NCI-H524 (cell line): ENCODE measurements around the gene SPAG5.

Source experiments
- DNase-seq, 2 experiments: peaks; one replicate each; lab custom pipeline; 2025; lab: John Stamatoyannopoulos, UW

The SPAG5 gene

DNA sequence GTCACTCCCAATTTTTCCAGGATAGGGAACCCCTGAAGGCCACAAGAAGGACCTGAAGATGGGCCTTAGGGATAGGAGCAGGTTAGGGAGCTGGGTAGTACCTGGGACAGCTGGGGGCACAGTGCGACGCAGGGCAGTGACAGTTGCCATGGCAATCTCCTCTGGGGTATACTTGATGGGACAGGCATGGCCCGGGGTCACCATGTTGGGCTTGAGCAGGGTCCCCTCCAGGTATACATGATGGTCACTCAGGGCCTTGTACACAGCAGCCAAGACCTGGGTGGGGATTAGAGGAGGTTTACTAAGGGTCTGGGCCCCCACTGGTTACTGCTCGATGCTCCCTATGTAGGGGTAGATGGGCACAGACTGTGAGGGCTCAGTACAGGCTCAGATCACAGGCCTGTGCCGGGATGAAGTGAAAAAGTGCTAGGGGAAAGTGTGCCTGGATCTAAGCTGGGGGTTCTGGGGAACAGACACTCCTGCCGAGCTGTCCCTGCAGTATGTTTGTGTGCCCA is 24.8 kb downstream of the SPAG5 start:
- no peak for DNase-seq

DNA sequence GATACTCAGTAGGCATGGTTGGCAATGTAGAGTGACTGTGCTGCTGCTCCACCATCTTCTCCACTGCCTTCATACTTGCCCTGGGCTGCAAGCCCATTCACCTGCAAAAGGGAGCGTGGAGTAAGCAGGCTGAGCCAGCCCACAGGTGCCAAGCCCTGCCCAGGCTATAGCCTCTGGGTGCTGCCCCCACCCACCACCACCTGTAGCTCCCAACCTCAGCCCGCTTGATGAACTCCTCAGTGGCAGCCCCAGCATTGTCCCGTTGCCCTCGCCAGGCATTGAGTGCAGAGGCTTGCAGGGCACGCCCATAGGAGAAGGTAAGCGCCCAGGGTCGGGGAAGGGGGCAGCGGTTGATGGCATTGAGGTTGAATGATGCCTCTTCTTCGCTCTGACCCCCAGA is 25.3 kb downstream of the SPAG5 start:
- DNase-seq: no peak

DNA sequence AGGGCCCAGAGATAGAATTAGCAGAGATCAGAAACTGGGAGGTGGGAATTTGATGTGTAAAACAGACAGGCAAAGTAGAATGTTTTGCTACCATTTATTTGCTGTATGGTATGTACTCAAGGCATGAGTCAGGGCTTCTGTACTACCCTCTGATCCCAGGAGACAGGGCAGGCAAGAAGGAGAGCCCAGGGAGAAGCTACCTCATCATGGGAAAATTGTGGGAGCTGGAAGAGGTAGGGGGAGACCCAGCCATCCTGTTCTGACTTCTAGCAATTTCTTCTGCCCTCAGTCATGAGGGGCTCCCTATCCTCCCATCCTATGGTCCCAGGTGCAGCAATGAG is 25.8 kb downstream of the SPAG5 start:
- no peak for DNase-seq

DNA sequence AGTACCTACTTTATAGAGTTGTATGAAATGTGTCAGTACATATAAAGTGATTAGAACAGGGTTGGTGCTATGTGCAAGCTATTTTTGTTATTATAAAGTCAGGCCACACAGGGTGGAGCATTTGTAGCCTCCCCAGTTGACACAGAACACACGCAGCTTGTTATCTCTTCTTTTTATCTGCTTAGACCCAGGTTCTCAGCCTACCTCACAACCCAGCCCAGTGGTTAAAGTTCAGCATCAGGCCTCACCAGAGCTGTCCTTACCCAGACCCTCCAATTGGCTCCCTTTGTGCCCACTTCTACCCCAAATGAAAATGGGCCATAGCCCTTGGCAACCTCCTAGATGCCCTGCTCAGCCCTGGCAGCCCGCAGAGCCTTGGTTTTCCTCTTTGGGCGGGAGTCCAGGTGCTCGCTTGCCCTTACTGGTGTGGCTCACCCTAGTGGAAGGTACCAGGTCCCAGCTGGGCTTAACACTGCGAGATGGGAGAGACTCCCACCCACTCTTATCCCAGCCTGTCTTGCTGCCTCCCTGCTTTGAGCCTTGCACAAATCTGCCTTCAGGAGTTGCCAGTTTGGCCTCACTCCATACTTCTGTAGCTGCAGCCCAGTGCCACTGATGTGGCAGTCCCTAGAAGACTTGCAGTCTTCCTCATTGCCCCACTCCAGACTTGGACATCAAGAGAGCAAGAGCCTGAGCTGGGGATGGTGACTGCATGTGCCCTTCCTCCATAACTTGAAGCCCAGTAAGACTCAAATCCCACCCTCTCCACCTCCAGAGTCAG is 26.4 kb downstream of the SPAG5 start:
- DNase-seq: no peak

DNA sequence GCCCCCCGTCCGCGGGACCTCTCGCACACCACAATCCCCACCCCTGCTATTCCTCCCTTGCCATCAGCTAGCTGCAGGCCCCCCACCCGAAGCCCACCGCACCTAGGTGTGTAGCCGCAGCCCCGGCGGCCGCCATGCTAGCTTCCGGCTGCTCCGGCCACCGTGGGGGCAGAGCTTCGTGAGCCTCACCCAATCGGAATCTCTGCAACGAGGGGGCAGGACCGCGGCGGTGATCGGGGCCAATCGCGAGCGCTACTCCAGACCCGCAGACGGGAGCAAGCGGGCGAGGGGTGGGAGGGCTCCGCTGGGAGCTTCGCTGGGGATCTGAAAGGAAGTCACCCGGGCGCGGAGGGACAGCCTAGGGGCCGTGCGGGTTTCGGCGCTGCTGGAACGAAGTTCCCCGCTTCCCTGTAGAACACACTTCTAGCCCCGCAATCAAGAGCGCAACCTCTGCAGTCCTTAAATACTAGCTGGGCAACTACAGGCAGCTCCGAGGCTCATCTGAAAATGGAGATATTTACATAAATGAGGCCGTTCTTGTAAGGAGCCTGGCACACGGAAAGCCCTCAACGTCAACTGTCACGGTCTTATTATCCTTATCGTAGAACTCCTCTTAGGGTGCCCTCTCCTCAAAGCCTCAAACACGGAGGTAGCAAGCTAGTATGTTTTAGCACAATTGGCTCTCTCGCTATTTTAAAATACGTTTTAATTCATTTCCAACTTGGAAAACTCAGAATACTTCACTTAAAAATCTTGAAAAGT is 27.3 kb downstream of the SPAG5 start, which contains the start of gene PIGS:
Gene PIGS, minus strand, starts transcription at position 164 of the 762 bp plus-strand sequence. Its CDS starts 28 bp downstream, at position 136.
- peak; percentile 97 to 98 for DNase-seq

DNA sequence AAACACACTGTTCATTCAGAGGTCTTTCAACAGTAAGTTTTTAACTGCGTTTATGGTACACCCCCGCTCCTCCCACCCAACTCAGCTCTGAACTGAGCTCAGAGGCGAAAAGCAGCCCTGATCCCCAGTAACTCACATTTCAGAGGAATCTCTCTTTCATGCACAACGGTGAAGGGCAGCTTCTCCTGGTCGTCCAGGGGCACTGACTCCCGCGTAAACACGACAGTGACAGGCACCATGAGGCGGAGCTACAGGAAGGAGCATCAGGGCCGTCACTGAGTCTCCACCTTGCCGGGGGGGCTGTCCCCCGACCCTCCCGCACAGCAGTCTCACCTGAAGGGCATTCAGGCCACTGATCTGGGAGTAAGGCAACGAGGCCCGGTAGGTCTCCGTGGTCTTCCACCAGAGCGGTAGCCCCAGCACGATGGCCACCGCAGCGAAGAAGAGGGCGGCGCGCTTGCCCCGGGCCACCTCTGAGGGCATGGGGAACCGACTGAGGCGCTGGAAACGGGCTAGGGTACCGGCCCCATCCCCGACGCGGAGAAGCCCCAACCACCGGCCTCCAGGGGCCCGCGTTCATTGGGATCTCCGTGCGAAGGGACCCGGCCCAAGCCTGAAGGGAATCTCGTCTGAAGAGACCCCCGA is 28.0 kb downstream of the SPAG5 start:
- peak in 1 of 2 experiments; percentile 60 for DNase-seq

DNA sequence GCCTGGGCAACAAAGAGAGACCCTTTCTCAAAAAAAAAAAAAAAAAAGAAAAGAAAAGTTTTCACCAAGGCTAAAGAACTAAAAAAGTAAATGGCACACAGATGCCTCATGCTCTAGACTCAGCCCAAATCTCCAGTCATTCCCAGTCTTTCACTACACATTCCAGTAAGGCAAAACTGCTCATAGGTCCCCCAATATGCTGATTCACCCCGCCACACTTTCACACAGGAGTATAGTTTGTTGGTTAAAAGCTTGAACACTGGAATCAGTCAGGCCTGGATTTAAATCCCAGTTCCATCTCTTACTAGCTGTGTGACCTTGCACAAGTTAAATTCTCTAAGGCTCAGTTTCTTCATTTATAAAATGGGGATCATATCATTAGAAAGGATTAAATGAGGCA is 29.4 kb downstream of the SPAG5 start:
- no peak for DNase-seq

DNA sequence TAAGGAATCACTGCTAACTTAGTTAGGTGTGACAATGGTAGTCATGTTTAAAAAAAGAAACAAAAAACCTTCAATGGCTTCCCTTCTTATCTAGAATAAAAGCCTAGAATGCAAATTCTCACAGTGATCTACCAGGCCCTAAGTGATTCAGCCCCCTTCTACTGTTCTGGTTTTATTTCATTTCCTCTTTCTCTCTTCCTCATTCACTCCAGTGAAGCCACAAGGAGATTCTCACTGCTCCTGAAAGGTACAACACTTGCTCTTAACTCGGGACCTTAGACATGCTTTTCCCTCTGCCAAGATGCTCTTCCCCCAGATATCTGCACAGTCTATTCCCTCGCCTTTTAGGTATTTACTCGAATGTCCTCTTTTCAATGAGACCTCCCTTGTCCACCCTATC is 31.2 kb downstream of the SPAG5 start:
- DNase-seq: no peak

DNA sequence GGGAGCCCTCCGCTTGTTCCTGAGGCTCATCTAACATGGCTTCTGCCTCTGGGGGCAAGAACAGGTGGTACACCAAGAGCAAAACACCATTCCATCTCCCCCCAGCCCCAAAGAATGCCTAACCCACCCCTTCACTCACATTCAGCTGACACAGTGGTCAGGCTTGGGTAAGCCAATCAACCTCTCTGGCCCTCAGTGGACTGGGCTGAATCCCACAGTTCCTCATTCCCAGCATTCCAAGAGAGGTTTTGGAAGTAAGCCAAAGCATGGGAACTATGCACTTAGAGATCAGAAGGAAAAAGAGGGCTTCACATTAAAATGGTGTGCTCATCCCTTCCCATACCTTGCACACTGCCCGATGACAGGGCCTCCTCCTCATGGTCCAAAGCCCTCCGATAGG is 35.4 kb downstream of the SPAG5 start:
- no peak for DNase-seq

DNA sequence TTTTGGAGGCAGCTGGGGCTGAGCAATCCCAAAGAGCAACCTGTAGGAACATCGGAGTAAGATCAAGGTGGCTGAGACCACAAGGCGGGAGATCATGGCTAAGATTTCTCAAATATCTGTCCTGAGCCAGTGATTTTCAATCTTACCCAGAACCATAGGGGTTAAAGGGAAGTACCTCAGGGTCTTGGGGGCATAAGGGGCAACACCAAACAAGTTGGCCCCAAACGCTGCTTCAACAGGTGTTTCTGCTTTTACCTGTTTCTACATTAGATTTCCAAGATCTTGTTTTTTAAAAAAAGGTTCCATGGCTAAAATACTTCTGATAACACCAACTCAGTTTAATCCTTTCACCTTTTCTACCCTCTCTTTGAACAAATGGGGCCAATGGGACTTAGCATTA is 43.8 kb downstream of the SPAG5 start:
- DNase-seq: no peak

DNA sequence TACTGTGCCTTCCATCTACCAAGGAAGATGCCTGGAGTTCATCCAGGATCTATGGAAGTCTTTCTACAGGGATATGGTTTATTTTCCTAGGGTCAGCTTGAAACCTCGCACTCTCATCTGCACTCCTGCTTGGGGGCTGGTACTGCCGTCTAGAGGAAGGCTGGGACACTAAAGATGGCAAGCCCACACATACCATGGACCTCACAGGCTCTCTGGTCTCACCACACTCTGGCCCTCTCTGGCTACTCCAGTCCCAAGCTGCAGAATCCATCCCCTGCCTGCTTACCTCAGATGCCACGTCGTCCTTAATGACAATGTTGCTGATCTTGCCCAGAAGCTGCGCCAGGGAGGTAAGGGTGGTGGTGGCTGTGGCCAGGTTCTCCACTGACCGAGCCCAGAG is 44.3 kb downstream of the SPAG5 start:
- DNase-seq: no peak

DNA sequence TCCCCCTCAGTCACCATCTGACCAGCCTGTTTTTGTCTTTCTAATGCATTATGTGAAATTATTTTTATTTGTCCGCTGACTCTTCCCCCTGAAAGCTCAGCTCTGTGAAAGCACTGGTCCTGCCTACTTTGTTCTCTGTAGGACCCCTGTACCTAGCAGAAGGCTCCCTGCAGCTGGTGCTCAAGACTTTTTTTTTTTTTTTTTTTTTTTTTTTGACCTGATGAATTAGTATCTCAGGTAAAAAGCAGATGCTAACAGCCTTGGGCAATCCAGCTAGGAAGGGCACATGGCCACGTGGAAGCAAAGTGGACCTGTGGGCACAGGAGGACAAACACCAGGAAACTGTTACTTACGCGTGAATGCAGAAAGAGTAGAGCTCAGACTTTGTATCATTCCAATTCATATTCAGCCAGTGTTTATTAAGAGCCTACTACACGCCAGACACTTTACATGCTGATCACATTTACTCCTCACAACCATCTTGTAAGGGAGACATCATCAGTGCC is 45.8 kb downstream of the SPAG5 start:
- DNase-seq: no peak

DNA sequence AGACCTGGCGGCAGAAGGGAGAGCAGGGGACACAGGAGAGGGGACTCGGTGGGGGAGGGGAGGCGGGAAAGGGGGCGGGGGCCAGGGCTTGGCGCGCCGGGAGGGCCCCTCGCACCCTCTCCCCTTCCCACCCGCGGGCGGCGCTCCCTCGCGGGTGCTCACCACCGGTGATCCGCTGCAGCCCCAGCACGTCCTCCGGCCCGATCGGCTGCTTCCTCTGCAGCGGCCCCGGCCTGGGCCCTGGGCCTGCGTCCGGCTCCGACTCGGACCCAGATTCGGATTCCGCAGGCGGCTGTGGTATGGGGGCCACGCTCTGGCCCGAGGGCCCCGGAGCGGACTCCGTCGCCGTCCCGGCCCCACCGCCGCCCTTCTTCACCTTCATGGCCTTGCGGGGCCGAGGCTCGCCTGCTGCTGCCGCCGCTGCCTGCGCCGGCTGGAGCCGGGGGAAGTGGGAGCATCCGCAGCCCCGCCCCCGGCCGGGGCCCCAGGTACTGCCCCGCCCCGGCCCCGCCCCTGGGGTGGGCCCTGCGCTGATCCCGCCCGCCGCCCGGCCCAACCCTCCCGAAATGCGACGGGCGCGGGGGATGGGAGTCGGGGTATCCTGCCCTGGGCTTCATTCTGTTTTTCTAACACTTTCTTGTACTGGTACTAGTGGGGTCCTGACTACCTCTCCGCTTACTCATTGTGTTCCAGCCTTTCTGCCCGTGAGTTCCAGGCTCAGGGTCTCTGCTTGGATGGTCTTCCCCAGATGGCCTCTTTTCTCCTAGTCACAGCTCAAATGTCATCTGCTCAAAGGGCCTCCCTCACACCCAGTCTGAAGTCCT is 46.4 kb downstream of the SPAG5 start, which contains the start of gene UNC119:
Gene UNC119, minus strand, starts transcription at position 449 of the 824 bp plus-strand sequence. Its CDS starts 67 bp downstream, at position 382.
- peak; percentile 69 to 90 for DNase-seq

DNA sequence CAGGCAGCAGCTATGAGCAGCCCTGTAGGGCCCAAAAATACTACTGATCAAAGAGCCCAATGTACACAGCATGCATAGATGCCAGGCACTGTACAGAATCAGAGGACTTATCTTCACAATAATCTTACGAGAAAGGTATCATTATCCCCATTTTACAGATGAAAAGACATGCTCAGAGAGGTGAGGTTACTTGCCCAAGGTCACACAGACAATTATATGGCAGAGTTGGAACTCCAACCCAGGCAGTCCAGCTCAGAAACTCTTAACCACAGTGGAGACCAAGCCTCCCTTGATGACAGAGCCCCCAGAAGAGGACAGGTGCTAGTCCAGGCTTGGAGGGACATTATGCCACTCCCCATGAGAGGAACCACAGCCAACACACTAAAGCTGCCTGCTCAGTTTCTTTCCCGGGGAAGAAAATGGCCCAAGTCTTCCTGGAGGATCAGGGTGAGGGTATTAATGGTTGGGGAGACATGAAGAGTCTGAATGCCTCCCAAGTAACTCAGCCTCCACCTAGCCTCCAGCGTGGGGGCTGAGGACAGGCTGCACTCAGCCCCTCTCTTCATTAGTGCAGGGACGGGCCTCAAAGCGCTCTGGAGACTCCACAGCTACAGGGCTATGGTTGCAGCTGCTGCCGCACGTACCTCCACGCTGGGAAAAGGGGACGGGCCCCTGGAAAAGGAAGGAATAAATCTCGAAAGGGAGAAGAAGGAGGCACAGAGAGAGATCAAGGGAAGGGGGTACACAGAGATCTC is 47.2 kb downstream of the SPAG5 start:
- DNase-seq: peak in 1 of 2 experiments; percentile 56

DNA sequence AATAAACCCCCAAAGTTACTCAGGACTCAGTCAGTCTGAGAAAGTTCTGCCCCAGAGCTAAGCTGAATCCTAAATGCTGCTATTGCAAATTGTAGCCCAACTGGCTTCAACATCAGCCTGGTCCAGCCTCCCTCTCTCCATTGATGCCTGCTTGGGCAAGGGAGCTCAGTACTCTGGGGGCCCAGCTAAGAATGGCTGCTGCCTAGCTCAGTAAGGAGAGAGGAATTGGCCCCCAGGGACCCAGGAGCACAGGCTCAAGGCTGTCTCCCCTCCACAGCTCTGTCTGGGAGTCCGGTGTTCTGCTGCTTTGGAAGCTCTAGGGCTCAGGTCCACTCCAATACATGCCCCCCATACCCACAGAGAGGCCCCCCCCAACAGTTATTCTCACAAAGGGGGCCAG is 48.0 kb downstream of the SPAG5 start:
- no peak for DNase-seq

DNA sequence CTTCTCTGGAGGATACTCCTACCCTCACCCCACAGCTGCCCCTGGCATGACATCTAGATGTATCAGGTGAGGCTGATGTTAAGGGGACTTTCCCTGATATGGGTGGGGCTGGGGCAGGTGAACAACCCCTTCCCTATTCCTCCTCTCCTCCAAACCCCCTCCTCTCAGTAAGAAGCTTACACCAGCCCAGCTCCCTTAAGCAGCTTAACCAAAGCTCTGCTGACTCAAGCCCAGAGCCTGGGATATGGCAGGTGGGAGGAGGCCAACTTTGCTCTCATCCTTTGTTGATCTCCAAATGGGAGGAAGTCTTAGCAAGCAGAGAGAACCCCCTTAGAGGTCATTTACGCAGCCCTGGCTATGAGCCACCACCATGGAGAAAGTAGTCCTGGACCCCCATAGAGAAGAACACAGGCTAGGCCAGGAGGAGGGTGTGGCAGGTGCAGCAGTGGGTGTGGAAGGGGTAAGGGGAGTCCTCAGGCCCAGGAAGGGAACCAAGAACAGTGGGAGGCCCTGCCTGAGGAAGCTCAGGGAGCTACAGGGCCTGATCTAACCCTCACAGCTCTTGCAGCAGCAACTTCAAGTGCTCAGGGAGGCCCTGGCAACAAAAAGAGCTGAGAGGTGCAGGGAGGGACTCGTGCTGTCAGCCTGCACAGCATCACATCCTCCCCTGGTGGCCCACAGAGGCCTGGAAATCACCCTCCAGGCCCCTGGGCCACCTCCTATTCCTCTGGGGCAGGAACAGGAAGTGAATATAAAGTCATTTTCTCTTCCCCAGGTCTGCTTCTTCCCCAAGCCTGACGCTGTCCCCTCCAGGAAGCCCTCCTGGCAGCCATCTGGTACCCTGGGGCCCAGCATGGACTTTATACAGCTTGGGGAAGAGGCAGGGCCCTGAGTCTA is 49.3 kb downstream of the SPAG5 start:
- DNase-seq: peak; percentile 78 to 88

DNA sequence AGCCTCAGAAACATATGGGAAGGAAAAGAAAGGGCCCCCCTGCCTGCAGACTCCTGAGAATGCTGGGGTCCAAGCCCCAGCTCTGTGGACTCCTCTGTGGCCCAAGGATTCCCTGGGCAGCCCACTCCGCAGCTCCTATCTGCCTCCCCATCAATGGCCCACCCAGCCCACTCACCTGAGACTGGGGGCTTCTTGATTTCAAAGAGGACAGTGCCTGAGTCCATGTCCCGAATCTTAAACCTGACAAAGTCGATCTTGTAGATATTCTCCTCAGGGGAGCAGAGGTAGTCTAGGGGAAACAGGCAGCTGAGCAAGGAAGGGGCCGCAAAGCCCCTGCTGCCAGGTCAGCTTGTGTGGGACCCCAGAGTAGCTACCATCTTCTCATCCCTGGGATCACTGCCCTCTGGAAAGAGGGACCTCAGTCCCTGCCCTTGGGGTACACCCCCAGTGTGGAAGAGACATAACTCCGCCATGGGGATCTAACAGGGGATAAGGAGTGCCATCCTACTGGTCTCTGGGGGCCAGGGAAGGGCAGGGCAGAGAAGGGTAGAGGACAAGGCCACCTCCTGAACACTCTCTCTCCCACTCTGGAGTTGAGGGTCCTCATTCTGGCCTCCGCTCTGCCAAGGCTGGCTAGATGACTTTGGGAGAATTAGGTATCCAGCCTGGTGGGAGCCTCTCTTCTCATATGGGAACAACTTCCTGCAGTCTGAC is 50.3 kb downstream of the SPAG5 start:
- DNase-seq: no peak

DNA sequence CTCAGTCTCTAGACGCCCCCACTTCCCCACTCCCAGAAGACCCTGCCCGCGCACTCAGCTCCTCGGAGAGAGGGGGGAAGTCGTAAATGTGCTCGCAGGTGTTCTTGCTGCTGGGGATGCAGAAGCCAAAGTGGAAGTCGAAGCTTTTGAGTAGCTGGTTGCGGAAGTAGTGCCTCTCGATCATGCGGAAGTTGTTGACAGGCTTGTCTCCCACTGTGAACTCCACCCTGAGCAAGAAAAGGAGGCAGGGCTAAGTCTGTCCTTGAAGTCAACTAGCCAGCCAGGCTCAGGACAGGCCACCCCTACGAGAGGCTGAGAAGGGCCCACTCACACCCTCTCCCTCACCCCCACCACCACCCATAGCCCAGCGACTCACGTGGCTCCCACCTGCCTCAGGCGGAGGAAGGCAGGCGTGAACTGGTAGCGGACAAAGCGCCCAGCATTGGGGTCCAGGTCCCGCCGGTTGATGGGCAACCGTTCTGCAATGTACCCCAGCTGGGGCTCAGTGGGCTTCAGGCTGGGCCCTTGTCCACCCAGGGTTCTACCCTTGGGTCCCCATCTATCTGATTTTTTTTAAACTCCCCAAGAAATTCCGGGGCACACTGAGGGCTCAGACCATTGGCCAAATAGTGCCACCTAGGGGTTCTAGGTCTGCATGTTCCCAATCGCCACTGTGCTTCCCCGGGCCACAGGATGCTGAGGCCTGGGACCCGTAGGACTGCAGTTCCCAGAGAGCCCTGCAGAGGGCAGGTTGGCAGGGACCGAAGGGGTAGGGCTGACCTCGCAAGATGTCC is 51.0 kb downstream of the SPAG5 start:
- peak; percentile 62 to 82 for DNase-seq
